ENCODE data around the gene GNL3. TPM values are rescaled to one million over a fixed set of nuclear protein-coding genes. Genes with fewer than 3 reads are reported as not detected.
A peak's percentile ranks its signal among the peaks of the same experiment; 100 is the strongest.

Gene GNL3
- total and polyA plus RNA-seq, 4 donors: 26.5 to 82.2 (median 41.8) TPM

DNA sequence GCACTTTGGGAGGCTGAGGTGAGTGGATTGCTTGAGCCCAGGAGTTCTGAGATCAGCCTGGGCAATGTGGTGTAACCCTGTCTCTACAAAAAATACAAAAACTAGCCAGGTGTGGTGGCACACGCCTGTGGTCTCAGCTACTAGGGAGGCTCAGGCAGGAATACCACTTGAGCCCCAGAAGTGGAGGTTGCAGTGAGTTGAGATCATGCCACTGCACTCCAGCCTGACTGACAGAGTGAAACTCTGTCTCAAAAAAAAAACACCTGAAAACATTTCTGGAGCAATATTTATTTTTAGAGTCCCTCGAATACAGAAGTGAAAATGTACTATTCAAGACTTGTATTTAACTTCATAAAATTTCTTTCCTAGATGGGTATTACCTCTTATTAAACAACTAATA lies 24.7 kb downstream of the GNL3 start:
- no peak overlapping the region for H3K27ac ChIP-seq (ENCODE audit: low read depth in 1 of 2, low read length in 2 of 2)
- H3K4me3 ChIP-seq (ENCODE audit: low read depth in 1 of 3, low read length in 3 of 3): no peak overlapping the region
- H3K9ac ChIP-seq (ENCODE audit: low read depth in 1 of 2, low read length in 2 of 2): no peak overlapping the region
- peaks cover 0 to 9% (median 5%) of the 10 kb centered on the region in 4 donors for H3K36me3 ChIP-seq (ENCODE audit: control insufficient read depth in 4 of 4, insufficient read depth in 3 of 4, low read depth in 1 of 4, low read length in 3 of 4)
- no peaks in the 10 kb centered on the region for H3K9me3 ChIP-seq (ENCODE audit: control insufficient read depth in 4 of 4, low read length in 3 of 4)
- TF ChIP-seq, protein P1, sequence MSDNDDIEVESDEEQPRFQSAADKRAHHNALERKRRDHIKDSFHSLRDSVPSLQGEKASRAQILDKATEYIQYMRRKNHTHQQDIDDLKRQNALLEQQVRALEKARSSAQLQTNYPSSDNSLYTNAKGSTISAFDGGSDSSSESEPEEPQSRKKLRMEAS (IDR thresholded peaks at IDR 0.05): no peak
- no peak for TF ChIP-seq FOXA2 (IDR thresholded peaks at IDR 0.05)
- TF ChIP-seq FOXA1 (IDR thresholded peaks at IDR 0.05): no peak
- 84% methylated on average over 2 of the region's 2 CpGs for WGBS
- H3K27me3 ChIP-seq (ENCODE audit: control insufficient read depth in 4 of 4, insufficient read depth in 4 of 4, low read length in 3 of 4): no peaks in the 10 kb centered on the region
- DNase-seq (ENCODE audit: low spot score): no peak
- H3K4me1 ChIP-seq (ENCODE audit: control insufficient read depth in 4 of 4, insufficient read depth in 4 of 4, low read length in 3 of 4): peaks cover 2 to 35% (median 21%) of the 10 kb centered on the region in 4 donors

DNA sequence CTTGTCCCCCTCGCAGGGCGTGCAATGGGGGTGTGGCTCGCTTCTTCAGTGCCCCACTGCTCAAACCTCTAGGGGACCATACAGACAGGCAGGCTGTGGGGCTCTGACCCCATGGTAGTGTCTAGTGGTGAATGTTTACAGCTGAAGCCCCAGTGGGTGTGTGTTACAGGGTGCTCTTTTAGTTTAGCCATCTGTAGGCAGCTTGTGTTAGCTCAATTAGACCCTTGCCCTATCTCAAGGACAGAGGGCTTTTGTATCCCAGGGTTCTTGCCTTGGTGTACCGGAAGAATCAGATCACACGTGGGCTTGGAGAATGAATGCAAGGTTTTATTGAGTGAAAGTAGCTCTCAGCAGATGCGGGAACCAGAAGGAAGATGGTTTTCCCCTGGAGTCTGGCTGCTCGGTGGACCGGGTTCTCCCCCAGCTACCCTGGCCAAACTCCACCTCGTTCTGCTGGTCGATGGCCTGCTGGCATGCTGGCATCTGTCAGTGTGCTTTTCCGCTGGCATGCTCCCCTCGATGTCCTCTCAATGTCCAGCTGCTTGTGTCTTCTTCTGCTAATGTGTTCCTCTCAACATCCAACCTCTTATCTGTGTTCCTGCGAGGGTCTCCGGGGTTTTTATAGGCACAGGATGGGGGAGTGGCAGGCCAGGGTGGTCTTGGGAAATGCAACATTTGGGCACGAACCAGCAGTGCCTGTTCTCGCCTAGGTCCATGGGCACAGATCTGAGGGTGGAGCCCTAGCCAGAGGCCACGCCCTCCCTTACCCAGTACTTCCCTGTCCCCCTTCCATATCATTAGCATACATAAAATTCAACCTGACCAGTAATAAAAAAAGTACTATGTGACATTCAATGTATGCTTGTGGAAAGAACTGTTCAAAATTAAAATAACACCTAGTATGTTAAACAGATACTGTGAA lies 26.7 kb downstream of the GNL3 start:
- H3K4me1 ChIP-seq (ENCODE audit: control insufficient read depth in 4 of 4, insufficient read depth in 4 of 4, low read length in 3 of 4): peaks cover 2 to 21% (median 12%) of the 10 kb centered on the region in 4 donors
- H3K9me3 ChIP-seq (ENCODE audit: control insufficient read depth in 4 of 4, low read length in 3 of 4): no peaks in the 10 kb centered on the region
- no peaks in the 10 kb centered on the region for H3K27me3 ChIP-seq (ENCODE audit: control insufficient read depth in 4 of 4, insufficient read depth in 4 of 4, low read length in 3 of 4)
- H3K9ac ChIP-seq (ENCODE audit: low read depth in 1 of 2, low read length in 2 of 2): no peak overlapping the region
- TF ChIP-seq EGR1 (IDR thresholded peaks at IDR 0.05; ENCODE audit: low read depth in 2 of 2): no peak
- TF ChIP-seq HNF4A (conservative IDR thresholded peaks at IDR 0.05): peak; percentile 59 to 64
- peak in 1 of 2 donors; percentile 23 for TF ChIP-seq RAD21 (IDR thresholded peaks at IDR 0.05)
- TF ChIP-seq TAF1 (conservative IDR thresholded peaks at IDR 0.05): no peak
- TF ChIP-seq GABPA (IDR thresholded peaks at IDR 0.05 in 1 of 2, conservative IDR thresholded peaks at IDR 0.05 in 1 of 2): no peak
- TF ChIP-seq RXRA (IDR thresholded peaks at IDR 0.05): peak; percentile 21 to 34
- no peak overlapping the region for H3K27ac ChIP-seq (ENCODE audit: low read depth in 1 of 2, low read length in 2 of 2)
- WGBS: 53% methylated on average over 17 of the region's 17 CpGs
- H3K4me3 ChIP-seq (ENCODE audit: low read depth in 1 of 3, low read length in 3 of 3): no peak overlapping the region
- peaks cover 2 to 9% (median 6%) of the 10 kb centered on the region in 4 donors for H3K36me3 ChIP-seq (ENCODE audit: control insufficient read depth in 4 of 4, insufficient read depth in 3 of 4, low read depth in 1 of 4, low read length in 3 of 4)
- no peak for DNase-seq (ENCODE audit: low spot score)

DNA sequence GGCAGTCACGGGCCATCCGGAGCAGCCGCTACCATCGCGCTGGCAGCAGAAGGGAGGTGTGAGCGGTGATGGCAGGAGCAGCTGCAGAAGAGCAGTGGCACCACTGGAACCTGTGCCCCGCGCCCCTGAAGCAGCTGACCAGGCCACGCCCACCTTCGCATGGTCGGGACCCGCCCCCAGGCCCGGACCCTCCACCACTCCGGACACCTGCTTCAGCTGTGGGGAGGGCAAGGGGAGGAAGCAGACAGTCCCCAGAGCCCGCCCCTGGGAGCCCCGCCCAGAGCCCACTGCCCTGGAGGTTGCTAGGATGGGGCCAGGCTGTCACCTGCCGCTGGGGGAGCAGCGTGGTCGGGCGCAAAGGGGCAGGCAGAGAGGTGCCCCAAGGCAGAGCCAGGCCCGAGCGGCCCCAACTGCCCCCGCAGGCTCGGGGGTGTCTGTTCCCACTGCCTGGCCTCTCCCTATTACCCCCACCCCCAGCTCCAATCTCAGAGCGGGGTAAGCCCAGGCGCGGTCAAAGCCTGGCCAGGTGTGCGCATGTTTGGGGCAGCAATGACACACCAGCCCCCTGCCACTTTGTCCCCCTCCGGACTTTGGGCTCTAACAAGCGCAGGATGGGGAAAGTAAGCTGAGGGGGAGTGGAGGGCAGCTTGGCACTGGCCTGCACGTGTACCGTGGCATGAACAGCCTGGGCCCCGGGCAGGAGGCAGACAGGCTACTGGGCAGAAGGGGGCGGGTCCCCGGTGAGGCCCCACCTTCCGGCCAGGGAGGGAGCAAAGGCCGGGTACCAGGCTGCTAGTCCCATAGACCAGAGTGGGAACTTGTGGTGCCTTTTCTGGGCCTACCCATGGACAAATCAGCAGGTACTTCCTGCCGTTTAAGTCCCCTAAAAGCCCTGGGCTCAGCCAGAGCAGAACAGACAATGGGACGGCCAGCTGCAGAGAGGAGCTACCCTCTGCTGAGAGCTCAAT lies 28.8 kb downstream of the GNL3 start:
- Histone ChIP-seq H3K27me3 (ENCODE audit: control insufficient read depth in 4 of 4, insufficient read depth in 4 of 4, low read length in 3 of 4) (no peaks in the 10 kb centered on the region), H3K36me3 (ENCODE audit: control insufficient read depth in 4 of 4, insufficient read depth in 3 of 4, low read depth in 1 of 4, low read length in 3 of 4) (peaks cover 0 to 5% (median 3%) of the 10 kb centered on the region in 4 donors), H3K4me1 (ENCODE audit: control insufficient read depth in 4 of 4, insufficient read depth in 4 of 4, low read length in 3 of 4) (peaks cover 2 to 18% (median 10%) of the 10 kb centered on the region in 4 donors), H3K4me3 (ENCODE audit: low read depth in 1 of 3, low read length in 3 of 3) (no peak overlapping the region), H3K9me3 (ENCODE audit: control insufficient read depth in 4 of 4, low read length in 3 of 4) (no peaks in the 10 kb centered on the region), H3K9ac (ENCODE audit: low read depth in 1 of 2, low read length in 2 of 2) (no peak overlapping the region), H3K27ac (ENCODE audit: low read depth in 1 of 2, low read length in 2 of 2) (no peak overlapping the region)
- TF ChIP-seq HNF4A (conservative IDR thresholded peaks at IDR 0.05): peak in 1 of 2 donors; percentile 47
- no peak for TF ChIP-seq YY1 (IDR thresholded peaks at IDR 0.05)
- no peak for DNase-seq (ENCODE audit: low spot score)
- 72% methylated on average over 39 of the region's 39 CpGs for WGBS

Measured in liver (tissue), 9 donors.